IPS DF 6.9 (cell line): ENCODE results near the gene PALM3.
A peak's percentile ranks its signal among the peaks of the same experiment; 100 is the strongest.
"Not testable (repeated sequence)": the region's sequence is repeated elsewhere in the genome, so short reads cannot be mapped to it uniquely, and the experiment has no call there.

Source experiments
- DNase-seq: peaks from one replicate; pipeline ENCODE4 v3.0.0-alpha.2; 2013; ENCODE audit warnings: low read depth, low spot score
- H3K27ac ChIP-seq: one replicate; pipeline ENCODE4 v1.5.1; 2013; ENCODE audit warnings: low read length, control low read depth
- H3K27me3 ChIP-seq: 2 replicates; pipeline ENCODE4 v1.6.1; 2013; ENCODE audit warnings: mild to moderate bottlenecking, low read length; ENCODE audit not compliant: control insufficient read depth, insufficient read depth
- H3K36me3 ChIP-seq: 2 replicates; pipeline ENCODE4 v1.6.1; 2013; ENCODE audit warnings: low read length; ENCODE audit not compliant: control insufficient read depth, insufficient read depth
- H3K4me1 ChIP-seq: 2 replicates; pipeline ENCODE4 v1.6.1; 2013; ENCODE audit warnings: low read length; ENCODE audit not compliant: control insufficient read depth, insufficient read depth
- H3K4me3 ChIP-seq: 2 replicates; pipeline ENCODE4 v1.5.1; 2013; ENCODE audit warnings: mild to moderate bottlenecking, low read length
- H3K9me3 ChIP-seq: 2 replicates; pipeline ENCODE4 v1.6.1; 2013; ENCODE audit warnings: low read length, inconsistent platforms; ENCODE audit not compliant: control insufficient read depth, insufficient read depth
- WGBS: extraction: QIAGEN DNeasy Blood & Tissue Kit; methylation state at CpG from one replicate; pipeline ENCODE4 v1.1.7; 2013; ENCODE audit warnings: mixed read lengths, missing lambda C conversion rate; ENCODE audit not compliant: insufficient read length, insufficient coverage; 5-methylcytosine and 5-hydroxymethylcytosine counted together

The PALM3 gene

DNA sequence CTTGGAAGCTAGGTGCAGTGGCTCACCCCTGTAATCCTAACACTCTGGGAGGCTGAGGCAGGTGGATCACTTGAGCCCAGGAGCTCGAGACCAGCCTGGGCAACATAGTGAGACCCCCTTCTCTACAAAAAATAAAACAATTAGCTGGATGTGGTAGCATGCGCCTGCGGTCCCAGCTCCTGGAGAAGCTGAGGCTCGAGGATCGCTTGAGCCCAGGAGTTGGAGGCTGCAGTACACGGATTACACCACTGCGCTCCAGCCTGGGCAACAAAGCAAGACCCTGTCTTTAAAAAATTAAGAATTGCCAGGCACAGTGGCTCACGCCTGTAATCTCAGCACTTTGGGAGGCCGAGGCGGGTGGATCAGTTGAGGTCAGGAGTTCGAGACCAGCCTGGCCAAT lies 10.9 kb downstream of the PALM3 start:
- not testable (repeated sequence) for H3K4me1 ChIP-seq, H3K36me3 ChIP-seq, H3K9me3 ChIP-seq, H3K4me3 ChIP-seq, H3K27me3 ChIP-seq, DNase-seq, H3K27ac ChIP-seq
- no CpG with 5 or more reads among the region's 11 CpGs for WGBS

DNA sequence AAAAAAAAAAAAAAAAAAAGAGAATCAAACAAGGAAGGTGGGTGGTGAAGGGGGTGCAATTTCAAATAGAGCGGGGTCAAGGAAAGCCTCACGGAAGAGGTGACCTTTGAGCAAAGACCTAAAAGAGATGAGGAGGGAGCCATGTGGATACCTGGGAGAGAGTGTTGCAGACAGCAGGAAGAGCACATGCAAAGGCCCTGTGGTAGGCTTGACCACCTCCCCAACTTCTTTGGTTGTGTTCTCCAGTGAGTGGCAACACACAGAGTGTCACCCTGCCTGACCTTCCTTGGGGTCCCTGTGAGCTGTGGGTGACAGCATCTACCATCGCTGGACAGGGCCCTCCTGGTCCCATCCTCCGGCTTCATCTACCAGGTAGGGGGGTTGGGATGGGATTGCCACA lies 11.4 kb downstream of the PALM3 start:
- no peak for DNase-seq
- no peaks in the 10 kb centered on the region for H3K27me3 ChIP-seq
- H3K9me3 ChIP-seq: no peaks in the 10 kb centered on the region
- no peak overlapping the region for H3K27ac ChIP-seq
- WGBS: no CpG with 5 or more reads among the region's 4 CpGs
- no peaks in the 10 kb centered on the region; the same call in 1 of the 2 replicates for H3K36me3 ChIP-seq
- no peak overlapping the region for H3K4me3 ChIP-seq
- H3K4me1 ChIP-seq: no peaks in the 10 kb centered on the region

DNA sequence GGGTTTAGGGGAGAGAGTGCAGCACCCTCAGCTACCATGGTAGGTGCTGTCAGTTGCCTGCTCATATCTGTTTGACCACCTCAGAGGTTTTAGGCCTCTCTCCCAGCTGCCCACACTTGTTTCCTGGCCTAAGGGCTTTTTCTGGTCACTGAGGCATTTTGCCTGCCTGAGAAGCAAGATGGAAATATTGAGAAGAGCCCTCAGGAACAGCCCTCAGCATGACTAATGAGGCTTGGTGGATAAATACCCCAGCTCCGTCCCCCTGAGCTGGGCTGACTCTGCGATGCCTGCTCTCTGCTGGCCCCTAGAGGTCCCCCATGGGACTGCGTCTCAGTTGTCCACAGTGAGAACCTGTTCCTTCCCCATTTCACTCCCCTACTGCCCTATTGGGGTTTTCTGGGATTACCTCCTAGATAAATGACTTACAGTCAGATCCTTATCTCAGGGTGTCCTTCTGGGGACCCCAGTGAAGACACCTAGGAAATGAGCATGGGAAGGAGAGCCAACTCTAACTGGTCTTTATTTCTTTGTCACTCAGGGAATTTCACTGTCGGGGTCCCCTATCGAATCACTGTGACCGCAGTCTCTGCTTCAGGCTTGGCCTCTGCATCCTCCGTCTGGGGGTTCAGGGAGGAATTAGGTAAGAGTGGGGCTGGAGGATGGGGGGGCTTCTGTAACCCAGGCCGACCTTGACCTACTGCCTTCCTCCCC lies 13.3 kb downstream of the PALM3 start:
- no CpG with 5 or more reads among the region's 8 CpGs for WGBS
- DNase-seq: no peak
- H3K4me3 ChIP-seq: no peak overlapping the region
- no peaks in the 10 kb centered on the region for H3K9me3 ChIP-seq
- no peaks in the 10 kb centered on the region for H3K4me1 ChIP-seq
- H3K36me3 ChIP-seq: no peaks in the 10 kb centered on the region; the same call in 1 of the 2 replicates
- no peaks in the 10 kb centered on the region for H3K27me3 ChIP-seq
- no peak overlapping the region for H3K27ac ChIP-seq

DNA sequence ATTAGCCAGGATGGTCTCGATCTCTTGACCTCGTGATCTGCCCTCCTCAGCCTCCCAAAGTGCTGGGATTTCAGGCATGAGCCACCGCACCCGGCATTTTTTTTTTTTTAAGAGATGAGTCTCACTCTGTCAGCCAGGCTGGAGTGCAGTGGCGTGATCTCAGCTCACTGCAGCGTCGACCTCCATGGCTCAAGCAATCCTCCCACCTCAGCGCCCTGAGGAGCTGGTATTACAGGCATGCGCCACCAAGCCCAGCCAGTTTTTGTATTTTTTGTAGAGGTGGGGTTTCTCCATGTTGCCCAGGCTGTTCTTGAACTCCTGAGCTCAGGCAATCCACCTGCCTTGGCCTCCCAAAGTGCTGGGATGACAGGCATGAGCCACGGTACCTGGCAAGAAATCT lies 14.0 kb downstream of the PALM3 start:
- not testable (repeated sequence) for H3K4me3 ChIP-seq, H3K36me3 ChIP-seq, H3K4me1 ChIP-seq, DNase-seq, H3K9me3 ChIP-seq, H3K27me3 ChIP-seq, H3K27ac ChIP-seq
- WGBS: no CpG with 5 or more reads among the region's 10 CpGs

DNA sequence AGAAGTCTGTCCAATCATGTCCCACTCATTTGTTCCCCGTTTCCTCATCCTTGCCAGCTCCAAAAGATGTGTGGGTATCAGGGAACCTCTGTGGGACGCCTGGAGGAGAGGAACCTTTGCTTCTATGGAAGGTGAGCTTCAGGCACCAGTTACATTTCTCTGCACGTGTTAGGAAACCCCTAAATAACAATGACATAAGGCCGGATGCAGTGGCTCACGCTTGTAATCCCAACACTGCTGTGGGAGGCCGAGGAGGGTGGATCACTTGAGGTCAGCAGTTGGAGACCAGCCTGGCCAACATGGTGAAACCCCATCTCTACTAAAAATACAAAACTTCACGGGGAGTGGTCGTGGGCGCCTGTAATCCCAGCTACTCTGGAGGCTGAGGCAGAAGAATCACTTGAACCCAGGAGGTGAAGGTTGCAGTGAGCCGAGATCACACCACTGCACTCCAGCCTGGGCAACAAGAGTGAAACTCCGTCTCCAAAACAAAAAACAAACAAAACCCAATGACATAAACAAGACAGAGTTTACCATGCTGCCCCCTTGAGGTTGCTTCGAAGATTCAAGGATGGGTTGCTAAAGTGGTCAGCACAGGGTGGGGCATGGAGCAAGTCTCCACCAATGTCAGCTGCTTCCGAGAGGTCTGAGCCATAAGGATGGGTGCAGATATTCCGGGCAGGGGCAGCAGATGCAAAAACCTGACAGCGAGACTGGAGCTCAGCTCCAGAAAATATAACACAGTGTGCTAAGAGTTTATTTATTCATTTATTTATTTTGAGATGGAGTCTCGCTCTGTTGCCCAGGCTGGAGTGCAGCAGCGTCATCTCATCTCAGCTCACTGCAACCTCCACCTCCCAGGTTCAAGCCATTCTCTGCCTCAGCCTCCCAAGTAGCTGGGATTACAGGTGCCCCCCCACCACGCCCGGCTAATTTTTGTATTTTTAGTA lies 18.9 kb downstream of the PALM3 start:
- not testable (repeated sequence) for H3K36me3 ChIP-seq, H3K9me3 ChIP-seq, DNase-seq, H3K4me3 ChIP-seq, H3K4me1 ChIP-seq, H3K27ac ChIP-seq, H3K27me3 ChIP-seq
- no CpG with 5 or more reads among the region's 19 CpGs for WGBS

DNA sequence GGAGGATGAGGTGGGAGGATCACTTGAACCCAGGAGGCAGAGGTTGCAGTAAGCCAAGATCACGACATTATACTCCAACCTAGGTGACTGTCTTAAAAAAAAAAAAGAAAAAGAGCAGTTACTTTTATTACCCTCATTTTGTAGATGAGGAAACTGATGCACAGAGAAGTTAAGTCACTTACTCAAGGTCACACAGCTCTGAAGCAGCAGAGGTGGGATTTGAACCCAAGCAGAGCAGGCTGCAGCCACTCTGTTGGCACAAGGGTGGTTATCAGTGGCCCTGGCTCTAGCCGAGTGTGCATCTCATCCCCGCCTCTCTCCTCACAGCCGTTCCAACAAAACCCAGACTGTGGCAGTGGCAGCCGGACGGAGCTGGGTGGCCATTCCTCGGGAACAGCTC lies 22.7 kb downstream of the PALM3 start:
- no peak for DNase-seq
- no peak overlapping the region for H3K4me3 ChIP-seq
- no CpG with 5 or more reads among the region's 7 CpGs for WGBS
- no peaks in the 10 kb centered on the region; the same call in 1 of the 2 replicates for H3K36me3 ChIP-seq
- H3K9me3 ChIP-seq: no peaks in the 10 kb centered on the region
- H3K4me1 ChIP-seq: no peaks in the 10 kb centered on the region
- H3K27me3 ChIP-seq: no peaks in the 10 kb centered on the region
- H3K27ac ChIP-seq: no peak overlapping the region

DNA sequence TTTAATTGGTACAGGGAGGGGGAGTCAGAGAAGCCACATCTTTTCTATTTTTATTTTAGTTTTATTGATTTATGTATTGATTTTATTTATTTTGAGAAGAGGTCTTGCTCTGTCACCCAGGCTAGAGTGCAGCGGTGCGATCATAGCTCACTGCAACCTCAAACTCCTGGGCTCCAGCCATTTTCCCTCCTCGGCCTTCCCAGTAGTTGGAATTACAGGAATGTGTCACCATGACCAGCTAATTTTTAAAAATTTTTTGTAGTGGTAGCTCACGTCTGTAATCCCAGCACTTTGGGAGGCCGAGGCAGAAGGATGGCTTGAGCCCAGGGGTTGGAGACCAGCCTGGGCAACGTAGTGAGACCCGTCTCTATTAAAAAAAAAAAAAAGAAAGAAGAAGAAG lies 26.2 kb downstream of the PALM3 start:
- Histone ChIP-seq H3K27me3 (no peaks in the 10 kb centered on the region), H3K9me3 (no peaks in the 10 kb centered on the region), H3K36me3 (no peaks in the 10 kb centered on the region), H3K4me1 (no peaks in the 10 kb centered on the region; the same call in 1 of the 2 replicates), H3K27ac (no peak overlapping the region), H3K4me3 (no peak overlapping the region)
- no CpG with 5 or more reads among the region's 7 CpGs for WGBS
- DNase-seq: no peak

DNA sequence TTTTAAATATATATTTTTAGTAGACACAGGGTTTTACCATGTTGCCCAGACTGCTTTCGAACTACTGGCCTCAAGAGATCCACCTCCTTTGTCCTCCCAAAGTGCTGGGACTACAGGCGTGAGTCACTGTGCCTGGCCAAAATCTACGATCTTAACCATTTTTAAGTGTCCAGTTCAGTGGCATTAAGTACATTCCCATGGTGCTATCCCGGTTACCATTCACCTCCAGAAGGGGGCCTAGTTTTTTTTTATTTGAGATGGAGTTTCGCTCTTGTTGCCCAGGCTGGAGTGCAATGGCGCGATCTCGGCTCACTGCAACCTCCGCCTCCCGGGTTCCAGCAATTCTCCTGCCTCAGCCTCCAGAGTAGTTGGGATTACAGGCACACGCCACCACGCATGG lies 26.7 kb downstream of the PALM3 start:
- not testable (repeated sequence) for H3K4me1 ChIP-seq, H3K9me3 ChIP-seq, H3K27ac ChIP-seq, H3K4me3 ChIP-seq, H3K27me3 ChIP-seq, DNase-seq, H3K36me3 ChIP-seq
- WGBS: no CpG with 5 or more reads among the region's 12 CpGs

DNA sequence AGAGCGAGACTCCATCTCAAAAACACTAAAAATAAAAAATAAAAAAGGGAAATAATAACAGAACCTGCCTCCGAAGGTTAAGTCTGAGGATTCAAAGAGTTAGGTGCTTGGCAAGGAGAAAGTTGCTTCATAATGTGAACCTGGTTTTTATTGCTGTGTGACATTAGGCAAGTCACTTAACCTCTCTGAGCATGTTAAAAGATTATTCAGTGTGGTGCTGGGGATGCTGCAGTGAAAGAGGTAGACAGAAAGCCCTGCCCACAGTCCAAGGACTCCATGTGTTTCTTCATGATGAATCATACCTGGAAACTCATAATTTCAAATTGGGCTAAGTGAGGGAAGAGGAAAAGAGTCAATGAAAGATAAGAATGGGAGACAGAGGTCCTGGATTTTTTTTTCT lies 27.9 kb downstream of the PALM3 start:
- H3K9me3 ChIP-seq: no peaks in the 10 kb centered on the region
- no peaks in the 10 kb centered on the region; the same call in 1 of the 2 replicates for H3K4me1 ChIP-seq
- no peaks in the 10 kb centered on the region for H3K27me3 ChIP-seq
- H3K27ac ChIP-seq: no peak overlapping the region
- whole genome bisulfite sequencing: no CpG with 5 or more reads among the region's 2 CpGs
- no peak overlapping the region for H3K4me3 ChIP-seq
- no peak for DNase-seq
- H3K36me3 ChIP-seq: no peaks in the 10 kb centered on the region

DNA sequence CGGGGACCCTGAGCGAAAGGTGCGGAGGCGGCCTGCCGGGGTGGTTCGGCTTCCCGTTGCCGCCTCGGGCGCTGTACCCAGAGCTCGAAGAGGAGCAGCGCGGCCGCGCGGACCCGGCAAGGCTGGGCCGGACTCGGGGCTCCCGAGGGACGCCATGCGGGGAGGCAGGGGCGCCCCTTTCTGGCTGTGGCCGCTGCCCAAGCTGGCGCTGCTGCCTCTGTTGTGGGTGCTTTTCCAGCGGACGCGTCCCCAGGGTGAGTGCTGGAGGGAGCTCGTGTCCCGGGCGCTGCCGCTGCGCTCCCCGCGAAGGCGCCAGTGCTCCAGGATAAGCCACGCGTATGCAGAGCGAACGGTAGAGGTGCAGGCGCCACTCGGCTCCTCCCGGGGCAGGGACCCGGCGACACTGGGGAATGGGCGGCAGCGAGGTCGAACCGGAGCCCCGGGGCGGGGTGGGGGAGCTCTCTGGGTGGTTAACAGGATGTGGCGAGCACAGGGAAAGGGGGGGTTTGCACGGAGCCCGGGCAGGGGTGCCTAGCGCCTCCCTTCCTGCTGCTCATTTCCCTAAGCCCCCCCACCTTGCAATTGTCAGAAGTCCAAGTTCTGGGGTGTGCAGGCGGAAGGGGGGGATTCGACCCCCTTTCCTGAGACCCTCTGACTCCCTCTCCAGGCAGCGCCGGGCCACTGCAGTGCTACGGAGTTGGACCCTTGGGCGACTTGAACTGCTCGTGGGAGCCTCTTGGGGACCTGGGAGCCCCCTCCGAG lies 30.0 kb downstream of the PALM3 start, which contains the start of gene IL27RA:
IL27RA (plus strand) TSS at position 44 of the 762 bp plus-strand sequence; CDS start at position 155, 111 bp downstream.
- no peak for DNase-seq
- H3K9me3 ChIP-seq: no peaks in the 10 kb centered on the region
- H3K27ac ChIP-seq: no peak within 1 kb of the TSS
- H3K36me3 ChIP-seq: no peaks in the 10 kb centered on the region
- no CpG with 5 or more reads among the region's 63 CpGs for WGBS
- no peaks in the 10 kb centered on the region; the same call in 1 of the 2 replicates for H3K4me1 ChIP-seq
- peak within 1 kb of the TSS; percentile 41; the same call in 1 of the 2 replicates for H3K4me3 ChIP-seq
- no peaks in the 10 kb centered on the region for H3K27me3 ChIP-seq
